ENCODE results near the gene POMGNT1. TPM values are rescaled to one million over a fixed set of nuclear protein-coding genes. Genes with fewer than 3 reads are reported as not detected.
"Not testable (repeated sequence)": the region's sequence is repeated elsewhere in the genome, so short reads cannot be mapped to it uniquely, and the experiment has no call there.

Gene POMGNT1
- 6.7 TPM for total RNA-seq

DNA sequence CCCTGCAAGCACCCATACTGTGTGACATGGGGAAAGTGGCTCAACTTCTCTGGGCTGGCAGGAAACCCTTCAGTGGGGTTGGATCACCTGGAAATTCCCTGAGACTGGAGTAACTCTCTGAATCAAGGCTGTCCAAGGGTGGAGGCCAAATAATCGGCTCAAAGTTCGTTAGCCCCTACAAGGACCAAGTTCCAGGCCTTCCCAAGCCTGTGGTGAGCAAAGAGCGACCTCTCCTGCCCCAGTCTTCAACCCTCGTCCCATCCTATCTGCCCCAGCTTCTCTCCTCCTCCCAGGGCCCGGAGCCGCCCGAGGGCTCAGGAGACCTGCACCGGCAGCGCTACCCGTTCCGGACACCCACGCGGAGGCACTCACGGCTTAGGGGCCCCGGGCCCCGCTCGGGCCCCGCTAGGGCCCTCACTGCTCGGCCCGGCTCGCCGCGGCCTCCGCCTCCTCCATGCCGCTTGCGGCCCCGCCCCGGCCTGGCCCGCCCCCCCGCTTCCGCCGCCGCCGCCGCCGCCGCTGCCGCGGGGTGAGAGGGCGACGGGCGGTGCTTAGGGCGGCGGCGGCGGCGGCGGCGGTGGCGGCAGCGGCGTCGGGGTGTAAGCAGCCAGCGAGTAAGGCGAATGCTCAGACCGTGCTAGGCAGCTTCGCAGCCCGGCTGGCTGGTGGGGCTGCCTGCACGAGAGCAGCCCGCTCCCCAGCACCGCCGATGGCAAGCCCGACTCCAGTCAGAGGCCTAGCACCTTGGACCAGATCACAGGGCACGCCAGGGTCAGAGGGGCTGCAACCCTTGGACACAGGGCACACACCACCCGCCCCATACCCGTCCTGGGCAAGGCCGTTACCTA is at the start of gene POMGNT1:
TSS of gene POMGNT1 (minus strand) at position 471 of the 848 bp plus-strand sequence. CDS start 613 bp downstream, outside the sequence.
- no peaks in the 10 kb centered on the region for H3K9me3 ChIP-seq (ENCODE audit: low read depth, low read length)
- no peaks in the 10 kb centered on the region for H3K27me3 ChIP-seq (ENCODE audit: insufficient read depth, low read length)
- H3K4me1 ChIP-seq (ENCODE audit: insufficient read depth, low read length) = peaks cover 29% of the 10 kb centered on the region
- H3K4me3 ChIP-seq (ENCODE audit: low read length) = peak within 1 kb of the TSS; percentile 65

DNA sequence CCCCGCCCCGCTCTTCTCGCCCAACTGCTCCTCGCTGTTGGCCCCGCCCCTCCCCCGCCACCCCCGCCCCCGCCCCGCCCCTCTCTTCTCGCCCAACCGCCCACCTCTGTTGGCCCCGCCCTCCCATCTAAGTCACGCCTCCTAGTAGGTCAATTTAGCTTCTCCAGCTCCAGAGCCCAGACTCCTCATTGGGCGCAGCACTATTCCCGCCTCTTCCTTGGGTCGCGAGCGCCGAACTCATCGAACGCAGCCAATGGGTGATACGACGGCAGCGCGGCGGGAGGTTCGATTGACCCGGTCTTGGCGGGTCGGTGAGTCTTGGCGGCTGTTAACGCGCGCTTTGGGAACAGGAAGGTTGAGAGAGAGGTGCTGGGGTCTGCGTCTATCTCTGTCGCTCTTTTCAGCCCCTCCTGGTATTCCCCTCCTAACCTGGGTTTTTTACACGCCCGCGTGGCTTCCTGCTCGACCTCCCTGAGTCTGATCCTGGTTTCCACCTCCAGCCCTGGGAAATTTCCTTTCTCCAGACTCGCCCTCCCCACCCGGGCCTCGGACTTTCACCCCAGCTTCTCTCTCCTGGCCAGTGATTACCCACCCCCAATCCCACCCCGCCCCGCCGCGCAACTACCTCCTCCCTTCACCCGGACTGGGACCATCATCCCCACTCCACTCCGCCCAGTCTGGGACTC is 49.3 kb upstream of the POMGNT1 start, which contains the start of gene RAD54L:
TSS of gene RAD54L (plus strand) at position 328 of the 686 bp plus-strand sequence. CDS start 643 bp downstream, outside the sequence.
- Histone ChIP-seq H3K27me3 (ENCODE audit: insufficient read depth, low read length) (no peaks in the 10 kb centered on the region), H3K4me3 (ENCODE audit: low read length) (peak within 1 kb of the TSS; percentile 56), H3K9me3 (ENCODE audit: low read depth, low read length) (no peaks in the 10 kb centered on the region), H3K4me1 (ENCODE audit: insufficient read depth, low read length) (peaks cover 20% of the 10 kb centered on the region)

DNA sequence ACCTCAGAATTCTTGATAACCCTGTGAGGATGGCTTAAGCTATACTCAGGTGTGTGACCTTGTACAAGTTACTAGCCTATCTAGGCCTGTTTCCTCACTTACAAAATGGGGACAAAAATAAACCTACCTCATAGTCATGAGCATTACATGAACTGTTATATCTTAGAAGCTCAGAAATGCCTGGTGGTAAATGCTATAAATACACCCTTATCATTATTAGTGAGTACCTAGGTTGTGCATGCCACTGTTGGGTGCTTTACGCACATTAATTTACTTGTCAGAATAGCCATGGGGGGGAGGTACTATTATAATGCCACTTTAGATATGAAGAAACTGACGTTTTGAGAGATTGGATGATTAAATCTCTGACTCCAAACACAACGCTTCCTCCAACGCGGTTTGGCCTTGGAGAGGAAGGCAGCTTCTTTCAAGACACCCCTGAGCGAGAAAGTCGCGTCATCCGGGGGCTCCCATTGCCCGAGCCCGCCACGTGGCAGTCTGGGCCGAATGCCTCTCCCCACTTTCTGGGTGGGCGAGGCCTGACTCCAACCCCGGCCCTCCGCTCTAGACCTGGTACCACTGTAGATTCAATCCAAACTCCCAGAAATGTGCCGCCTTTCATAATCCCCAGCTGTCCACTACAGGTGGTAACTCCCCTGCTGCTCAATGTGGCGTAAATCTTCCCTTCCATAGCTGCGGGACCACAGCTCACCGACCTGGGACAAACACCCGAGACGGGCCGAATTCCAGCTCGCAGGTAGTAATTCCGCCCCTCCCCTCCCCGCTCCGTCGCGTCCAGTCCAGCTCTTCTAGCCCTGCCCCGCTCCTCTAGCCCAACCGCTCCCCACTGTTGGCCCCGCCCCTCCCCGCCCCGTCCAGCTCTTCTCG is 48.6 kb upstream of the POMGNT1 start:
- no peaks in the 10 kb centered on the region for H3K27me3 ChIP-seq (ENCODE audit: insufficient read depth, low read length)
- peaks cover 20% of the 10 kb centered on the region for H3K4me1 ChIP-seq (ENCODE audit: insufficient read depth, low read length)
- H3K4me3 ChIP-seq (ENCODE audit: low read length) = peak overlapping the region; percentile 55
- H3K9me3 ChIP-seq (ENCODE audit: low read depth, low read length) = no peaks in the 10 kb centered on the region

DNA sequence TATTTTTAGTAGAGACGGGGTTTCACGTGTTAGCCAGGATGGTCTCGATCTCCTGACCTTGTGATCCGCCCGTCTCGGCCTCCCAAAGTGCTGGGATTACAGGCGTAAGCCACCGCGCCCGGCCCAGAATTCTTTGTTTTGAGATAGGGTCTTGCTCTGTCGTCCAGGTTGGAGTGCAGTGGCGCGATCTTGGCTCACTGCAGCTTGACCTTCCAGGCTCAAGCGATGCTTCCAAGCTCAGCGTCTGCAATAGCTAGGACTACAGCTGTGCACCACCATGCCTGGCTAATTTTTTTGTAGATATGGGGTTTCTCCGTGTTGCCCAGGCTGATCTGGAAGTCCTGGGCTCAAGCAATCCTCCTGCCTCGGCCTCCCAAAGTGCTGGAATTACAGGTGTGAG is 47.9 kb upstream of the POMGNT1 start:
- H3K4me3 ChIP-seq (ENCODE audit: low read length); H3K27me3 ChIP-seq (ENCODE audit: insufficient read depth, low read length); H3K9me3 ChIP-seq (ENCODE audit: low read depth, low read length): not testable (repeated sequence)
- peaks cover 20% of the 10 kb centered on the region for H3K4me1 ChIP-seq (ENCODE audit: insufficient read depth, low read length)

DNA sequence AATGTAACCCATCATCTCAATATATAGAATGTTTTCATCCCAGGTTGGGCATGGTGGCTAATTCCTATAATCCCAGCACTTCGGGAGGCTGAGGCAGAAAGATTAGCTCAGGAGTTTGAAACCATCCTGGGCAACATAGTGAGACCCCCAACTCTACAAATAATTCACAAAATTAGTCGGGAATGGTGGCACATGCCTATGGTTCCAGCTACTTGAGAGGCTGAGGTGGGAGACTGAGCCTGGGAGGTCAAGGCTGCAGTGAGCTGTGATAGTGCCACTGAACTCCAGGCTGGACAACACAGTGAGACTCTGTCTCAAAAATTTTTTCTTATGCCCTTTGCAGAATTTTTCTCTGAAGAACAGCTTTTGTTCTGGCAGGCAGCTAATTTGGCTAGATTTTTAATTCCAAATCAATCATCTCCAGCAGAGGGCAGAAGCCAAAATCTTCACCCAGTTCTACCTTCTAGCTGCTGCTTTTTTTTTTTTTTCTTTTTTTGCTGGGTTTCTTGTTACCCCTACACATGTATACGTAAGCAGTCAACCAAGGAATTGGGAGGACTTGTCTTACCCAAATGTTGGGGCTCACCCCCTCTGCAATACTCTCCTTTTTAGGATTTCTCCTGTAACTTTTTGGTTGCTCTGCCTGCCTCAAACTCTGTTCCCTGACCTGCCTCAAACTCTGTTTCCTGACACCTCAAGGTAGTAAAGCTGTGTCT is 46.6 kb upstream of the POMGNT1 start:
- H3K27me3 ChIP-seq (ENCODE audit: insufficient read depth, low read length) = no peaks in the 10 kb centered on the region
- H3K9me3 ChIP-seq (ENCODE audit: low read depth, low read length) = no peaks in the 10 kb centered on the region
- H3K4me3 ChIP-seq (ENCODE audit: low read length) = no peak overlapping the region
- H3K4me1 ChIP-seq (ENCODE audit: insufficient read depth, low read length) = peaks cover 20% of the 10 kb centered on the region

DNA sequence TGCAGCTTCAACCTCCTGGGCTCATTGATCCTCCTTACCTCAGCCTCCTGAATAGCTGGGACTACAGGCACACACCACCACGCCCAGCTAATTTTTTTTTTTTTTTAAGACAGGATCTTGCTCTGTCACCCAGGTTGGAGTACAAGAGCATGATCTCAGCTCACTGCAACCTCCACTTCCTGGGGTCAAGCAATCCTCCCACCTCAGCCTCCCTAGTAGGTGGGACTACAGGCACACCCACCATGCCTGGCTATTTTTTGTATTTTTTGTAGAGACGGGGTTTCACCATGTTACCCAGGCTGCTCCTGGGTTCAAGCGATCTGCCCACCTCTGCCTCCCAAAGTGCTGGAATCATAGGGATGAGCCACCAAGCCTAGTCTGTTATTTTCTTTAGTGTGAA is 45.6 kb upstream of the POMGNT1 start:
- not testable (repeated sequence) for H3K9me3 ChIP-seq (ENCODE audit: low read depth, low read length); H3K27me3 ChIP-seq (ENCODE audit: insufficient read depth, low read length); H3K4me3 ChIP-seq (ENCODE audit: low read length)
- peaks cover 19% of the 10 kb centered on the region for H3K4me1 ChIP-seq (ENCODE audit: insufficient read depth, low read length)

DNA sequence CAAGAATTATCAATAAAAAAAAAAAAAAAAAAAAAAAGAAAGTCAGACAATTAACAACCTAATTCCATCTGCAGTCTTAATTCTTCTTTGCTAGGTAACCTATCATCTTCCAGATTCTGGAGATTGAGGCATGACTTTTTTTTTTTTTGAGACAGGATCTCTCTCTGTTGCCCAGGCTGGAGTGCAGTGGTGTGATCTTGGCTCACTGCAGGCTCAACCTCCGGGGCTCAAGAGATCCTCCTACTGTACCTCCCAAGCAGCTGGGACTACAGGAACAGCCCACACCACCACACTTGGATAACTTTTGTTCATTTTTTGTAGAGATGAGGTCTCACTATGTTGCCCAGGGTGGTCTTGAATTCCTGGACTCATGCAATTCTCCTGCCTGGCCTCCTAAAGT is 44.7 kb upstream of the POMGNT1 start:
- H3K27me3 ChIP-seq (ENCODE audit: insufficient read depth, low read length) = no peaks in the 10 kb centered on the region

DNA sequence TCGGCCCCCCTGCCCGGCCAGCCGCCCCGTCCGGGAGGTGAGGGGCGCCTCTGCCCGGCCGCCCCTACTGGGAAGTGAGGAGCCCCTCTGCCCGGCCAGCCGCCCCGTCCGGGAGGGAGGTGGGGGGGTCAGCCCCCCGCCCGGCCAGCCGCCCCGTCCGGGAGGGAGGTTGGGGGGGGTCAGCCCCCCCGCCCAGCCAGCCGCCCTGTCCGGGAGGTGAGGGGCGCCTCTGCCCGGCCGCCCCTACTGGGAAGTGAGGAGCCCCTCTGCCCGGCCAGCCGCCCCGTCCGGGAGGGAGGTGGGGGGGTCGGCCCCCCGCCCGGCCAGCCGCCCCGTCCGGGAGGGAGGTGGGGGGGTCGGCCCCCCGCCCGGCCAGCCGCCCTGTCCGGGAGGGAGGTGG is 43.5 kb upstream of the POMGNT1 start:
- H3K27me3 ChIP-seq (ENCODE audit: insufficient read depth, low read length); H3K4me1 ChIP-seq (ENCODE audit: insufficient read depth, low read length); H3K4me3 ChIP-seq (ENCODE audit: low read length); H3K9me3 ChIP-seq (ENCODE audit: low read depth, low read length): not testable (repeated sequence)

More for the DNA sequence above, 44.7 kb upstream of the POMGNT1 start:
- Histone ChIP-seq H3K9me3 (ENCODE audit: low read depth, low read length) (no peaks in the 10 kb centered on the region), H3K4me3 (ENCODE audit: low read length) (no peak overlapping the region), H3K4me1 (ENCODE audit: insufficient read depth, low read length) (peaks cover 10% of the 10 kb centered on the region)

DNA sequence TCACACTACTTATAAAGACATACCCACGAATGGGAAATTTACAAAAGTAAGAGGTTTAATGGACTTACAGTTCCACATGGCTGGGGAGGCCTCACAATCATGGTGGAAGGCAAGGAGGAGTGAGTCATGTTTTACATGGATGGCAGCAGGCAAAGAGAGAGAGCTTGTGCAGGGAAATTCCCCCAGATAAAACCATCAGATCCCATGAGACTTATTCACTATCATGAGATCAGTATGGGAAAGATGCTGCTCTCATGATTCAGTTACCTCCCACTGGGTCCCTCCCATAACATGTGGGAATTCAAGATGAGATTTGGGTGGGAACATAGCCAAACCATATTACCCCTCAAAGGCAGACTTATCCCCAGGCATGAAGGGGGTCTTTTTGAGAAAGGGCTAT is 40.6 kb upstream of the POMGNT1 start:
- H3K27me3 ChIP-seq (ENCODE audit: insufficient read depth, low read length); H3K4me1 ChIP-seq (ENCODE audit: insufficient read depth, low read length); H3K9me3 ChIP-seq (ENCODE audit: low read depth, low read length); H3K4me3 ChIP-seq (ENCODE audit: low read length): not testable (repeated sequence)

DNA sequence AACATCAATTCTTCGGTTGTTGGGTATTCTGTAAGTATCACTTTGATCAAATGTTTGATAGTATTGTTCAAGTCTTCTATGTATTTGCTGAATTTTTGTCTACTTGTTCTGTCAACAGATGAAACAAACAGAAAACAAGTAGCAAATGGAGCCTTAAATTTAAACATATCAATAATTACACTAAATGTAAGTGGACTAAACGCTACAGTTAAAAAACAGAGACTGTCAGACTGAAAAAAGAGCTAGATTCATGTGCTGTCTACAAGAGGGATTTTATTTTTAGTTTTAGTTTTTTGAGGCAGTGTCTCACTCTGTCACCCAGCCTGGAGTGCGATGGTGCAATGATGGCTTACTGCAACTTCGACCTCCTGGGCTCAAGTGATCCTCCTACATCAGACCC is 38.6 kb upstream of the POMGNT1 start:
- H3K4me1 ChIP-seq (ENCODE audit: insufficient read depth, low read length) = no peaks in the 10 kb centered on the region
- no peaks in the 10 kb centered on the region for H3K27me3 ChIP-seq (ENCODE audit: insufficient read depth, low read length)
- no peak overlapping the region for H3K4me3 ChIP-seq (ENCODE audit: low read length)
- peaks cover 7% of the 10 kb centered on the region for H3K9me3 ChIP-seq (ENCODE audit: low read depth, low read length)

DNA sequence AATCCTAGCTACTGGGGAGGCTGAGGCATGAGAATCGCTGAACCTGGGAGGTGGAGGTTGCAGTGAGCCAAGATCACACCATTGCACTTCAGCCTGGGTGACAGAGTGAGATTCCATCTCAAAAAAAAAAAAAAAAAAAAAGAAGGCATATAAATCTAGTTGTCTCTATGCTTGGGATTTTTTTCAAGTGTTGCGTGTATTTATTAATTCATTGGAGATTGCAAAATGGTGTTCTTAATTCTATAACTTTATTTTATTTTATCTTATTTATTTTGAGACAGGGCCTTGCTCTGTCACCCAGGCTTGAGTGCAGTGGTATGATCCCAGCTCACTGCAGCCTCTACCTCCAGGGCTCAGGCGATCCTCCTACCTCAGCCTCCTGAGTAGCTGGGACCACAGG is 33.0 kb upstream of the POMGNT1 start:
- not testable (repeated sequence) for H3K4me3 ChIP-seq (ENCODE audit: low read length); H3K4me1 ChIP-seq (ENCODE audit: insufficient read depth, low read length); H3K9me3 ChIP-seq (ENCODE audit: low read depth, low read length); H3K27me3 ChIP-seq (ENCODE audit: insufficient read depth, low read length)

DNA sequence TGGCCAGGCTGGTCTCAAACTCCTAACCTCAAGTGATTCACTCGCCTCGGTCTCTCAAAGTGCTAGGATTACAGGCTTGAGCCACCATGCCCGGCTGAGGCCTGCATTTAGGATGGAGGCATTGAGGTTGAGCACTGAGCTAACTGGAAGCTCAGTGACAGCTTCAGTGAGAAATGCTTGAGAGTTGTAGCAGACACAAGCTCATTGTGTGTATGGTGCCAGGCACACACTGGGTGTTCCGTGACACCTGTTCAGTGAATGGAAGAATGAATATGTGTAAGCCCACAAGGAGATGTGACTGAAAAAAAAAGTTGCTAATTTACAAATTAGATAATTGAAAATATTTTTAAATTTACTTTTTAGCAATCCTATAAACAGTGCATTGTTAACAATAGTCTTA is 26.7 kb upstream of the POMGNT1 start:
- H3K4me1 ChIP-seq (ENCODE audit: insufficient read depth, low read length) = no peaks in the 10 kb centered on the region
- no peaks in the 10 kb centered on the region for H3K27me3 ChIP-seq (ENCODE audit: insufficient read depth, low read length)
- H3K4me3 ChIP-seq (ENCODE audit: low read length) = no peak overlapping the region
- no peaks in the 10 kb centered on the region for H3K9me3 ChIP-seq (ENCODE audit: low read depth, low read length)

DNA sequence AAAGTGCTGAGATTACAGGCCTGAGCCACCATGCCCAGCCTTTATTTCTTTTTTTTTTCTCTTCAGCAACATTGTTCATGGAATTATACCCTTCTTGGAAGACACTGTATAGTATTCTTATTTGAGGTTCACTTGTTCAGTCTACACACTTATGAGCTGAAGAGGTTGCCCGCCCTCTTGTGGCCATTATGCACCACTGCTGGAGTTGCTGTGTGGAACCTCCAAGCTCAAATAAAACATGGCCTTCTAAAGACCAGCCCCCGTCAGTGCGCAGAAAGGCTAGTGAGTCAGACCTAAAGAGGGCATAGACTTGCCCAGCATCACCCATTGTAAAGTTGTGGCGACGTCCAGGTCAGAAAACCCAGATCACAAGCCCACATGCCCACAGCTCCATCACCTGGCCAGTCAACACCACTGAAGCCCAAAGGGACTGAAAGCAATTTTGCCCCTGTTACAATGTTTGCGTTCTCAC is 25.3 kb upstream of the POMGNT1 start:
- no peaks in the 10 kb centered on the region for H3K4me1 ChIP-seq (ENCODE audit: insufficient read depth, low read length)
- H3K27me3 ChIP-seq (ENCODE audit: insufficient read depth, low read length) = no peaks in the 10 kb centered on the region
- no peak overlapping the region for H3K4me3 ChIP-seq (ENCODE audit: low read length)
- H3K9me3 ChIP-seq (ENCODE audit: low read depth, low read length) = no peaks in the 10 kb centered on the region

DNA sequence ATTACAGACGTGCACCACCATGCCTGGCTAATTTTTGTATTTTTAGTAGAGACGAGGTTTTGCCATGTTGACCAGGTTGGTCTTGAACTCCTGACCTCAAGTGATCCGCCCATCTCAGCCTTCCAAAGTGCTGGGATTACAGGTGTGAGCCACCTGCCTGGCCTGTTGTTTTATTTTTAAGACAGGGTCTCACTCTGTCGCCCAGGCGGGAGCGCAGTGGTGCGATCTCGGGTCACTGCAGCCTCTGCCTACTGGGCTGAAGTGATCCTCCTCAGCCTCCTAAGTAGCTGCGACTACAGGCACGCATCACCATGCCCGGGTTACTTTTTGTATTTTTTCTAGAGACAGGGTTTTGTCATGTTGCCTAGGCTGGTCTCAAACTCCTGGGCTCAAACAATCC is 24.8 kb upstream of the POMGNT1 start:
- H3K4me1 ChIP-seq (ENCODE audit: insufficient read depth, low read length); H3K4me3 ChIP-seq (ENCODE audit: low read length); H3K27me3 ChIP-seq (ENCODE audit: insufficient read depth, low read length); H3K9me3 ChIP-seq (ENCODE audit: low read depth, low read length): not testable (repeated sequence)

Measured in mononuclear cell (primary cell).